ENCODE measurements around the gene NAP1L4.

Gene NAP1L4

DNA sequence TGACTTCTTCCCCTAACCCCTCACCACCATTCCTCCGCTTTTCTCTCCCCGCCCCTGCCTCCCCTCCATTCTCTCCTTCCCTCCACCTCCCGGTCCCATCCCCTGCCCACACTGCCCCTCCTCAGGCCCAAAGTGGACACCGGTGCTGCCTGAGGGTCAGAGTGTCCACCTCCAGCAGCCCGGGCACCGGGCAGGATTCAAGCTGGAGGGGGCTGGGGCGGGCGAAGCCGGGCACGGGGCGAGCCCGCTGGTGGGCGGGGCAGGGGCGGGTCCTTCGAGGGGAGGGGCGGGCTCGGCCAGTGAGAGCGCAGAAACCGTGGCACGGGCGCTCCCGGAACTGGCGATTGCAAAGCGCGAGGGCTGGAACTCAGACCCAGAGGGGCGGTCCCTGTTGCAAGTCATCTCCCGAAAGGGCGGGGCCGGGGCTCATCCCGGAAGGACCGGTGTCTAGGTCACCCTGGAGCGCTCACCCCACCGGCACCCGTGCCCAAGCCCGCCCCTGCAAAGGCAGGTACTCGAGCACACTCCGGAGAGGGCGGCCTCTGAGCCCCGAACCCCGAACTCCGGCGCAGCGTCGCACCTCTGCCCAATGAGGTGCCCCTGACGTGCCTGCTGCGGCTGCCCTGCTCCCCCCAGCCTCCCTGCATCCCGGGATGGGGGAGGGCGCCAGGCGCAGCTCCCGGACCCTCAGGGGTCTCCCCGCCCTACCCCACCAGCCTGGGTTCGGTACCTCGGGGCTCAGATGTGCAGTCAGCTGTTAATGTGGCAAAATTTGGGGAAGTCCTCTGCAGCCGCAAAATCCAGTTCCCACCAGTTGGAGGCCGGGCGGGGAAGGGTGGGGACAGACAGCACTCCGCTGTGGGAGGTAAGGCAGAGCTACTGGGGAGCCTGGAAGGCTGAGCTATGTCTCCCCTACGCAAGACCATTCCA lies 90.0 kb downstream of the NAP1L4 start:
- intact Hi-C loops (cut with DNase I; ENCODE audit: low total_unique reads), result loop anchor here (10.0 kb wide), 1 partner anchor 497 kb away; the partner anchor contains the start of gene TSSC4
- peak; percentile 96 to 98 for DNase-seq
- Histone ChIP-seq H3K4me1 (peaks cover 0 to 46% (median 25%) of the 10 kb centered on the region in 4 donors), H3K9me3 (no peaks in the 10 kb centered on the region), H3K27ac (peak overlapping the region; percentile 71 to 73), H3K27me3 (peaks cover 0 to under 1% of the 10 kb centered on the region in 2 donors), H3K36me3 (no peaks in the 10 kb centered on the region), H3K4me3 (peak overlapping the region; percentile 63 to 67)
- TF ChIP-seq, protein P1, sequence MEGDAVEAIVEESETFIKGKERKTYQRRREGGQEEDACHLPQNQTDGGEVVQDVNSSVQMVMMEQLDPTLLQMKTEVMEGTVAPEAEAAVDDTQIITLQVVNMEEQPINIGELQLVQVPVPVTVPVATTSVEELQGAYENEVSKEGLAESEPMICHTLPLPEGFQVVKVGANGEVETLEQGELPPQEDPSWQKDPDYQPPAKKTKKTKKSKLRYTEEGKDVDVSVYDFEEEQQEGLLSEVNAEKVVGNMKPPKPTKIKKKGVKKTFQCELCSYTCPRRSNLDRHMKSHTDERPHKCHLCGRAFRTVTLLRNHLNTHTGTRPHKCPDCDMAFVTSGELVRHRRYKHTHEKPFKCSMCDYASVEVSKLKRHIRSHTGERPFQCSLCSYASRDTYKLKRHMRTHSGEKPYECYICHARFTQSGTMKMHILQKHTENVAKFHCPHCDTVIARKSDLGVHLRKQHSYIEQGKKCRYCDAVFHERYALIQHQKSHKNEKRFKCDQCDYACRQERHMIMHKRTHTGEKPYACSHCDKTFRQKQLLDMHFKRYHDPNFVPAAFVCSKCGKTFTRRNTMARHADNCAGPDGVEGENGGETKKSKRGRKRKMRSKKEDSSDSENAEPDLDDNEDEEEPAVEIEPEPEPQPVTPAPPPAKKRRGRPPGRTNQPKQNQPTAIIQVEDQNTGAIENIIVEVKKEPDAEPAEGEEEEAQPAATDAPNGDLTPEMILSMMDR (IDR thresholded peaks at IDR 0.05), result no peak

DNA sequence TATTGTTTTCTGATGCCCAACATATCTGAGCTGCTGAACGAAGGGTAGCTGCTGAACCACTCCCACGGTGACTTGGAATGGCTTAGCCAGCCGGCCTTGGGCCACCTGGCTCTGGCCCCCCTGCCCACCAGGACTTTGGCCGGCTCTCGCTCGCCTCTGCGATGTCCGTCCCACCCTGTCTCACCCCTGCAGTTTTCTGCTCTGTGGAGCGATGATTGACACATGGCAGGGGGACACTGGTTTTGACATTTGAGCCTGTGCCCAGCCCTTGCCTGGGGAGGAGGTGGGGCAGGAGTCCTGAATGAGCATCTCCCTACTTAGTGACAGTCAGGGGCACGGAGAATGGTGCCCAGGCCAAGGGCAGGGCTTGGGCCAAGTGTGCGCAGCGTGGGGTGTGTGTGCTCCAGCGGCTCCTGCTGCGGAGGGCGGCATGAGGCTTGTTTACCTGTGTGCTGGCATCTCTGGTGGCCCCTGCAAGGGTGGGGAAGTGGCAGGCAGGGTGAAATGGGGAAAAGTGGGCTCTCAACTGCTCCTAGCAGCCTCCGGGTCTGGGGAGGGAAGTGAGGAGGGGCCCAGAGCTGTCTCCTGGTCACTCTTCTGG lies 90.8 kb downstream of the NAP1L4 start:
- no peaks in the 10 kb centered on the region for H3K36me3 ChIP-seq
- intact Hi-C loops (cut with DNase I; ENCODE audit: low total_unique reads), result loop anchor here (10.0 kb wide), 1 partner anchor 496 kb away; the partner anchor contains the start of gene TSSC4
- TF ChIP-seq, protein P1 (IDR thresholded peaks at IDR 0.05), result no peak
- H3K4me3 ChIP-seq, result peak overlapping the region; percentile 63 to 67
- no peaks in the 10 kb centered on the region for H3K27me3 ChIP-seq
- DNase-seq, result no peak
- peak overlapping the region; percentile 71 to 73 for H3K27ac ChIP-seq
- H3K9me3 ChIP-seq, result no peaks in the 10 kb centered on the region
- H3K4me1 ChIP-seq, result peaks cover 0 to 46% (median 25%) of the 10 kb centered on the region in 4 donors

DNA sequence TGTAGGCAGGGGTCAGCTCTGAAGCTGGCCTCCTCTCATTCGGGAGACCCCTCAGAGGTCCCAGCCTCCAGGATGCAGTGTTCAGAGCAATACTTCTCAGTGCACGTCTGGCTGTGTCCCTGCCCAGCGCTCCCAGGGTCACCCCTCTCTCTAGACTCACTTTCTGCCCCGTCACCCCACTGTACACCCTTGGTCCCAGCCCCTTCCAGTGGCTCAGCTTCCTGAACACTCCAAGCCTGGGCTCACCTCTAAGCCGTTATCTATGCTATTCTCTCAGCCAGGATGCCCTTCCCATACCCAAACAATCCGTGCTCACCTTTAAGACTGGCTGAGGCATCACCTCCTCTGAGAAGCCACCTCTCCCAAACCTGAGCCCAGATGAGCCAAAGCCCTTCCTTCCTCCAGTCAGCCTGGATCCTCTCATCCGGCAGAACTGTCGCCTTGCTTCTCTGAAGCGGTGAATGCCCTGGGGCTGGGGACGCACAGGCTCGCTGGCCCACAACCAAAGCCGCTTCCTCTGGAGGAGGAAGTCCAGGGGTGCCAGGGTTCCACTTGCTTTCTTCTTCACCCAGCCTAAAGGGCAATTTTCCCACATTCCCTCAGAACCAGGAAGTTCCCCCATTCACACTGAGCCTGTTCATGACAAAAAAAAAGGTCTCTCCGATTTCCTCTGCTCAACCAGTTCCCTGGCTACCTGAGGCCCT lies 92.9 kb downstream of the NAP1L4 start:
- H3K9me3 ChIP-seq, result no peaks in the 10 kb centered on the region
- H3K27ac ChIP-seq, result peak overlapping the region; percentile 28 to 43
- peak in 1 of 2 donors; percentile 51 for DNase-seq
- TF ChIP-seq, protein P1 (IDR thresholded peaks at IDR 0.05), result no peak
- intact Hi-C loops (cut with DNase I; ENCODE audit: low total_unique reads), result loop anchor here (10.0 kb wide), 2 partner anchors 474 to 594 kb away; partner anchors contain the start of genes C11orf21 and TSPAN32
- H3K4me3 ChIP-seq, result no peak overlapping the region
- H3K27me3 ChIP-seq, result no peaks in the 10 kb centered on the region
- no peaks in the 10 kb centered on the region for H3K36me3 ChIP-seq
- H3K4me1 ChIP-seq, result peaks cover 0 to 41% (median 25%) of the 10 kb centered on the region in 4 donors

DNA sequence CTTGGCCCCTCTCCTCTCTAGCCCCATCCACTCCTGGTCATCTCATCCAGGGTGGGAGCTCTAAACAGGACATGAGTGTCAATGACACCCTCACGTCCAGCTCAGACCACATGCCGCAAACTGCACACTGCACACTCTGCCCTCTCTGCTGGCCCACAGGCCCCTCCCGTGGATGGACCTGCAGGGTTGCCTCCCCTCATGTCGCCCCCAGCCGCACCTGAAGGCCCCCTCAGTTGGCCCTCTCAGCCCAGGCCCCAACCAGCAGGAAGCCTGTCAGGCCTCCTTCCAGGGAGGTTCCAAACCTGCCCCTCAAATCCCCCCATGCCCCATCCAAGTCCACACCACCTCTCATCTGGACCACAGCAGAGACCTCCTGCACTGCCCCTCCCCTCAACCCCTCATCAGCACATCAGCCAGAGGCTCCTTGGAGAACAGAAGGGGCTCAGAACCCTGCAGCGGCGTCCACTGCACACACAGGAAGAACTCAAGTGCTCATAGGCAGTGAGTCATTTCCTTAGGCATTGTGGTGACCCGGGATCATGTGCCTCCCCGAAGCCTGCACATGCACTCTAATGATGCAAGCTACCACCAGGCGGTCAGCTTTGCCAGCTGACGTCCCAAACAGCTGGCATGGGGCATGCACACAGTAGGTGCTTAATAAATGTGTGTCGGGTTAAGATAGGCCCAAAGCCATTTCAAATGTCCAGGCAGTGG lies 93.6 kb downstream of the NAP1L4 start:
- no peaks in the 10 kb centered on the region for H3K36me3 ChIP-seq
- peak; percentile 82 to 84 for DNase-seq
- H3K9me3 ChIP-seq, result no peaks in the 10 kb centered on the region
- intact Hi-C loops (cut with DNase I; ENCODE audit: low total_unique reads), result loop anchor here (10.0 kb wide), 2 partner anchors 474 to 594 kb away; partner anchors contain the start of genes C11orf21 and TSPAN32
- no peak overlapping the region for H3K4me3 ChIP-seq
- TF ChIP-seq, protein P1 (IDR thresholded peaks at IDR 0.05), result no peak
- H3K4me1 ChIP-seq, result peaks cover 0 to 33% (median 24%) of the 10 kb centered on the region in 4 donors
- peak overlapping the region; percentile 28 to 43 for H3K27ac ChIP-seq
- H3K27me3 ChIP-seq, result no peaks in the 10 kb centered on the region

All from tibial artery (tissue), 4 donors.